Activated CD8-positive, alpha-beta memory T cell treated with anti-CD3 and anti-CD28 coated beads for 4 hours (primary cell): ENCODE data around the gene RAB25.
"Not testable (repeated sequence)": the region's sequence is repeated elsewhere in the genome, so short reads cannot be mapped to it uniquely, and the experiment has no call there.

ENCODE experiments used
- DNase-seq, 2 donors: peaks; one replicate each; pipeline ENCODE4 v3.0.0-alpha.2; 2020; ENCODE audit warnings: low read depth in 2 of 2

RAB25 gene

GRCh38 chr1:156060937-156061636, at the start of gene RAB25:
Gene RAB25 (plus strand): TSS chr1:156061160. CDS start chr1:156061401, 241 bp downstream.
- no peak for DNase-seq

DNA sequence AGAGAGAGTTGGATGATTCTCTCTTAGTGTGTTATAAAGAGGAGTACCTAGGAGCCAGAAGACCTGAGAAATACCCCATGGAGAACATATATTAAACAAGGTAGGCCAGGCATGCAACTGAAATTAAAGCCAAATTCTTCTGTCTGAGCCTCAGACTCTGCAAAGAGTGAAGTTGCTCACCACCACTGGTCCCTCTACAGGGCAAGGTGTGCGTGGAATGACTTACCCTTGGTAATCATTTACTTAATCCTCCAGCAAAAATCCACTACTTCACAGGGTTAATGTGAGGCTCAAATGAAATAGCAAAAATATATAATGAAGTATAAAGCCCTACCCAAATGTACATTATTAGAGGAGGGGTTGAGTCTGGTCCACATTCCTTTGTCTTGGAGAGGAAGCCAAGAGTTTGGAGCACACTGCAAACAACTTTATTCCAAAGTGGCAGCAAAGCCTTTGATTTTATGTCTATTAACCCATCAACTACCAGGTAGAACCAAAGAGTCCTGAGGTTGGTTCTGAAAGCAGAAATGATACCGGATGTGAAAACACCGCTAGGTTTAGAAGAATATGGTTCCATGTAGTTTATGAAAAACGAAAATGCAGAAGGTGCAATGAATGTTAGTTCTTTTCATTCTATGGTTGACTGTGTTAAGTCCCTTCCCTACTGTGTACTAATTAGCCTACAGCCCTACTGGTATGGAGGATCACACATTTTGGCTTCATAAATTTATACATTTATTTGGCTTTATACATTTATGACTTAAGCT, 48.7 kb upstream of the RAB25 start:
- DNase-seq = no peak

DNA sequence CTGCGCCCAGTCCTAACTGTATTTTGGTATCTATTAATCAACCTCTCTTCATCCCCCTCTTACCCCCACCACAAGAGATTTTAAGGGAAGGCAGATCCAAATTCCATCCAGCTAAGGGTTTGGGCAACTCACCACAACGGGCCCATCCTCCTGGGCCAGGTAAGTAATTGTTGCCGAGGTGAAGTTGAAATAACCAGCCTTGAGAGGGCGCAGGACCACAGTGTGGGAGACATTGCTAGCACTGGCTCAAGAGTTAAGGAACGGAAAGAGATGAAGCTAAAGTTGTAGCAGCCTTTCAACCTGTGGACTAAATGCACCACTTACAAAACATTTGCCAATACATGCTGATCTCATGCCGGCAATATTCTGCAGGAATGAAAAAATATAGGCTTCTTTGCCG, 46.1 kb upstream of the RAB25 start:
- DNase-seq = no peak

GRCh38 chr1:156019946-156020292, 41.0 kb upstream of the RAB25 start:
- no peak for DNase-seq

DNA sequence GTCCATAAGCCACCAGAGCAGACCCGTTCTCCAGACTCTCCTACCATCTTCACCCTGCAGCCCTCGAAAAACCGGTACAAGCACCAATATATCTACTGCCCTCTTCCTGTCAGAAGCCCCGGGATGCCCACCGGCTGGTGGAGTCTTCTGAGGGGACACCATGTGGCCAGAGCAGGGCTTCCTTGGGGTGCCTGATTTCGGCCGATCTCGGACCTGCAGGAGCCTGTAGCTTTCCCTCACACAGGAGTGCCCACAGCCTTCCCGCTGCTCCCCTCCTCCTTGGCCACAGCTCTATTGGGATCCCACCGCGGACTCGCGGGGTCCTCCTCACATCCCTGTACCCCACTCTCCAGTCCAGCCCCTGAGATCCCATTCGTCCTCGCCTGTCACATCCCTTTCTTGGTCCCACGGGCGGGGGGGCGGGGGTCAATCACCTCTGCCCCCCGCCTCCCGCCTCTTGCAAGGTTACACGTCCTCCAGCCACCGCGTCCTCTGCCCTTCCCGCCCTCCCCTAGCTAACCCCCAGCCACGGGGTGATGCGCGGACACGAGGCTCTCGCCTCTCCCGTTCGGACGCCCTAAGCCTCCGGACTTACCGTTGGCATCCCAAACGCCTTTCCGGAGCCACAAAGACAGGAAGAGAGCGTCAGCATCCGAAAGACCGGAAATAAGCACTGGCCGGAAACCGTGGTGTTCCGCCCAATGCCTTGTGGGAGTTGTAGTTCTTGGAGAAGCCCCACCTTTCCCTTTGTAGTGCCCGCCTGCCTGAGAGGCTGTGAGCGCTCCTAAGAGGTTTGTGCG, 40.5 kb upstream of the RAB25 start, which contains the start of gene SSR2:
TSS of gene SSR2 (minus strand) at position 659 of the 800 bp plus-strand sequence. CDS start 784 bp downstream, outside the sequence.
- DNase-seq = peak; percentile 71

DNA sequence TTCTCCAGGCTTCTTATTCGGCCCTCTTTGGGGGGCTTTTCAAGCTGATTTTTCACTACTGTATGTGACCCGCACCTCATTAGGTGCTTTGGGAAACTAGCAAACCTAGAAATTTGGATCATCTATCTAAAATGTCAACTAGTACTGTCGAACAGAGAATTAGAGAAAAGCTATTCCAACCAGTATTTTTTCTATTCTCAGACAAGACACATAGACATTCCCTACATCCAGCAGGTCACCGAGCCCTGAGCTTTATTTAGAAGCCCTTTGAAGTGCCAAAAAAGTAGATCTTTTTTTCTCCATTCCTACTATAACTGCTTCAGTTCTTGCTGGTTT, 39.9 kb upstream of the RAB25 start:
- no peak for DNase-seq

- no peak for DNase-seq
Measured at GRCh38 chr1:156021954-156022353, 39.0 kb upstream of the RAB25 start.

- no peak for DNase-seq
Measured at GRCh38 chr1:156024801-156025200, 36.2 kb upstream of the RAB25 start.

DNA sequence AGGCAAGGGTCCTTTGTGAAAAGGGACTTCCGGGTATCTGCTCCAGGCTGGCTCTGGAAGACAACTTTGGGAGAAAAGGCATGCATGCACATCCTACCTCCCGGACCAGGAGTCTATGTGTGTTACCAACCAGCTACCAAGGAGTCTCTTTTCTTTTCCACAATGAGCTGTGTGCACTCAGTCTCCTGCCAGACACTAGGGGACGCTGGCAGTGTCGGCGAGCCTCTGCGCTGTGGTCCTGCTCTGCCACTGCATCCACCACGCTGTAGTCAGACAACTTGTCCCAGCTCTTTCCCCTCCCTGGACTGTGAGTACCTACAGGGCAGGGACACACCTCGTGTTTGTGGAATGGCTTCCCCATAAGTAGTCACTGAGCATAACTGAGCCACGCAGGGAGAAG, 35.1 kb upstream of the RAB25 start:
- no peak for DNase-seq

- DNase-seq = no peak
Measured at GRCh38 chr1:156026588-156026987, 34.4 kb upstream of the RAB25 start.

DNA sequence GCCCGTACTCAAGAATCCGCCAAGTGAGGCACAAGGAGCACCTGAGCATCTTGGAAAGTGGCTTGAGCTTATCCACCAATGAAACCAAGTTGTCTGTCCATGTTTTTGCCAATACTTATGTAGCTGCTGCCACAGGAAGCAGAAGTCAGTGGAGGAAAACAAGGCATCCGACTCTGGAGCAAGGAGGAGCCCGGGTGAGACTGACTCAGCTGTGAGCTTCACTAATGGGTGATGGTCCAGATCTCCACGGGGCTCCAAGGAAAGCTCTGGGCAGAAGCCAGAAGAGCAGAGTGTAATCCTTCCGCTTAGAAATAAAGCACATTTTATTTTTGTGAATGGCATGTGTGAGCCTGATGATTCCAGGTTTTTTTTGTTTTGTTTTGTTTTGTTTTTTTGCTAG, 27.9 kb upstream of the RAB25 start:
- DNase-seq = no peak

GRCh38 chr1:156034991-156035390, 26.0 kb upstream of the RAB25 start:
- DNase-seq = not testable (repeated sequence)

DNA sequence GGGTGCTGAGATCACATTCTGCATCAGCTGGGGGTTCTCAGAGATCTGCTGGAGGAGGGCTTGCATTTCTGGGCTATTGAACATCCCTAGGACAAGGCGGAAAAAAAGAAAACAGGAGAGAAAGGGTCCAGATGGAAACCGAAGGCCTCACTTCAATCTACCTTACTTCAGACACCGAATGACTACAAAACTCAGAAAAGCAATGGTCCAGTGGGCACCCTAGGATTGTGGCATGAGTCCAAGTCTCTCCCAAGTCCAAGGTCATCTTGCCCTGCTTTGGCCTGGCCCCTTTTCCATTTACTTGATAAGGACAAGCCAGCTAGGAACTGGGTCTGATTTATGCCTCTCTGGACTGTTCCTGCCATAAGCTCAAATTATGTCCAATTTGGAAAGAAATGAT, 18.1 kb upstream of the RAB25 start:
- no peak for DNase-seq

DNA sequence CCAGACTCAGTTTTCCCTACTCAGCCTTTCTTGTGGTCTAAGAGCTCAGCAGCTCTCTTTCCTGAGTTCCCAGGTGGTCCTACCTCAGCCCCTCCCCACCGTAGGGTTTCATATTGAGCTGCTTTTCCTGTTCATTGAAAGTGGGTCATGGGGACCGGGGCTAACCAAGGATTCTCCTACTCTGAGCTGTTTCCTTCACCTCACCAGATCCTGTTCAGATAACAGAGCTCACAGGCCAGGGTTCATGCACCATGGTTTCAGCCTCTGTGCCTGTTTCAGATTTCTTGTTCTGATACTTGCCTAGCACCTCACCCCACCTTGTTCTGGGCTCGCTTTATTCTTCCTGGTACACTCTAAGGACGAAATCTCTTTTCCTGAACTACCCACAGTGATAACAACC, 15.9 kb upstream of the RAB25 start:
- DNase-seq = no peak

- DNase-seq = no peak
Measured at GRCh38 chr1:156048663-156049258, 12.2 kb upstream of the RAB25 start.

DNA sequence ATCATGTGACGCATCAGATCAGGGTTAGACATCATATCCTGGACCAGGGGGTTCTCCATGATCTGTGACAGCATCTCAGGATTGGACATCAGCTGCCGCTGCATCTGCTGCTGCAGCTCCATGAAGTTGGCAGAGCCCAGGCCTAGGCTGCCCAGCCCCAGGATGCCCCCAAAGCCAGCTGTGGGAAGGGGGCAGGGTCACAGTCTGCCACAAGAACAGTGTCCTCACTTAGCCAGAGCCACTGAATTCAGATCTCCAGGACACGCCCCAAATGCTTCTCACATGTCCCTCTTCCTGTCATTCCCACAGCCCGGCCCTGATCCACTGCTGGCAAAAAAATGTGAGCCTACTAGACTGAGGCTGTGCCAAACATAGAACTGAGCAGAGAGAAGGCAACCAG, 10.6 kb upstream of the RAB25 start:
- DNase-seq = no peak

- no peak for DNase-seq
Measured at GRCh38 chr1:156051011-156051725, 9.8 kb upstream of the RAB25 start.

- DNase-seq = peak; percentile 30 to 44
Measured at GRCh38 chr1:156052862-156053767, 7.8 kb upstream of the RAB25 start.

GRCh38 chr1:156053768-156054499, 7.0 kb upstream of the RAB25 start, which contains the start of gene UBQLN4:
Gene UBQLN4 (minus strand): TSS chr1:156053798. CDS start chr1:156053701, 97 bp downstream.
- DNase-seq = peak; percentile 69 to 81
